ENCODE data around the gene SLC6A8. TPM values are rescaled to one million over a fixed set of nuclear protein-coding genes. Genes with fewer than 3 reads are reported as not detected.

SLC6A8 gene
- total RNA-seq, 1 donor from 2014 or later: 13.0 TPM

DNA sequence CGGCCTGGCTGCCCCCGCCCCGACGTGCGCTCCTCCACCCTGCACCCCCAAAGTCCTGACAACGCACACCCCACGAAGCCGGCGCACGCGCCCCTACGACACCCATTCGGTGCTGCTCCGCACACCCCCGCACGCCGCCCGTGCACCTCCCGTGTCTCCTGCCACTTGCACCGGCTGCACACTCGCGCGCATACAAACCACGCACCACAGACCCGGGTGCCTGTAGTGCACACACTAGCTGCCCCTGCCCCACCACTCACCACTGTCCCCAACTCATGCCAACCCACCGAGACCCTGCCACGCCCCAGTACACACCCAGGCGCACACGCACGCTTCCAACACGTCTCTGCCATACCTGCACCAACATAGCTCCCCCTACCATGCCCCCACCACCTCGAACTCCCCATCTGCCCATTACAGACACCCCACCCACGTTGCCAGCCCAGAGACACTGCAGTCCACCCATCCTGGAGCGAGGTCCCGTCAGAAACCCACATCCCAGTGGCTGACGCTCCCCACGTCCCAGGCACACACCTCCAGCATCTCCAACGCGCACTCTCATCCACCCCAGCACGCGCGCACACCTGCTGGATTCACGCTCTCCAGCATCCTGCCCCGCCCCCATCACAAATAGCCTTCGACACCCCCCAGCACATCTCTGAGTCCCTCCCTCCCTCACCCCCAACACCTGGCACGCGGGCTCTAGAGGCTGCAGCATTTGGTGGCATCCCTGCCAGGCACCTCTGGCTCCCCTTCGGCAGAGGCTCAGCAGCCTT, 44.9 kb upstream of the SLC6A8 start:
- Histone ChIP-seq H3K9ac (ENCODE audit: low read depth in 1 of 3, low read length in 3 of 3) (no peak overlapping the region), H3K9me3 (ENCODE audit: control insufficient read depth in 3 of 3, low read length in 3 of 3) (no peaks in the 10 kb centered on the region), H3K36me3 (ENCODE audit: control insufficient read depth in 3 of 3, insufficient read depth in 3 of 3, low read length in 3 of 3) (no peaks in the 10 kb centered on the region), H3K27me3 (ENCODE audit: control insufficient read depth in 3 of 3, insufficient read depth in 3 of 3, low read length in 3 of 3) (peaks cover 39 to 57% (median 48%) of the 10 kb centered on the region in 3 donors), H3K4me3 (ENCODE audit: low read length in 3 of 3) (no peak overlapping the region), H3K4me1 (ENCODE audit: control insufficient read depth in 3 of 3, insufficient read depth in 3 of 3, low read length in 3 of 3) (peaks cover 0 to 11% (median 5%) of the 10 kb centered on the region in 3 donors), H3K27ac (ENCODE audit: low read depth, low read length) (no peak overlapping the region)

DNA sequence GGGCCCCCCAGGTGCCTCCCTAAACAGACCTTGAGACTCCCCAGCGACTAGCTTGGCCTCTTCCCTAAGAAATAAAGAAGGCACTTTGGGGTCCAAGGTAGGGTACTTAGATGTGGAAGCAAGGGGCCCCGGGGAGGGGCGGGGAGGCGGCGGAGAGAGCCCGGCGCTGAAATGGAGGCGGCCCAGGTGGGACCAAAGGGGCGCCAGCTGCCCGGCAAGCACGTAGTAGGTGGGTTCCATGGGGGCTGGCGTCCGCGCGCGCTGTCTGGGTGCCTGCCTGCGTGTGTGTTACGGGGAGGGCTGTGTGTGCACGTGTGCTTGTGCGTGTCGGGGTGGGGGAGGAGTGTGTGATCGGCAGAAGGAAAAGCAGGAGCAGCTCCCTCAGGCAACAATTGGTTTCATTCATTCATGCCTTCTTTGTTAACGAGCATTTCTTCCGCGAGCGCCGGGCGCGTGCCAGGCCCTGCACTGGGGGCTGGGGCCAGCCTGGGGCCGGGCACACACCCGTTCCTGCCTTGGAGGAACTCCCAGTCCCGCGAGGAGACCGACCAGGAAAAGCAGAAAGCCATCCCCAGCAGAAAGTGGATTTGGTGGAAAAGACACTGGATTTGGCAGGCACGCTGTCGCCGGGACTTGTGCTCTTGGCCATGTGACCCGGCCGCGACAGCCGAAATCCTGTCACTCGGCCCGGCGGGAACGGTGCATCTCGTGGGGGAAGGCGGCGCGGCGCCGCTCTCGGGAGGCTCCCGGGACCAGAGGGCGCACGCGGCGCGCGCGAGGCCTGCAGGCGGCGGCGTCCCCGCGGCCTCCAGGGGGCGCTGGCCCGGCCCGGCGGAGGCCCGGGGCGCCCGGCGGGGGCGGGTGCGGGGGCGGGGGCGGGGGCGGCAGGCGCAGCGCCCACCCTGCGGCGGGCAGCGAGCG, 44.0 kb upstream of the SLC6A8 start:
- H3K36me3 ChIP-seq (ENCODE audit: control insufficient read depth in 3 of 3, insufficient read depth in 3 of 3, low read length in 3 of 3): no peaks in the 10 kb centered on the region
- peak overlapping the region in 1 of 3 donors; percentile 25 for H3K9ac ChIP-seq (ENCODE audit: low read depth in 1 of 3, low read length in 3 of 3)
- H3K9me3 ChIP-seq (ENCODE audit: control insufficient read depth in 3 of 3, low read length in 3 of 3): no peaks in the 10 kb centered on the region
- peak overlapping the region in 1 of 3 donors; percentile 32 for H3K4me3 ChIP-seq (ENCODE audit: low read length in 3 of 3)
- H3K27ac ChIP-seq (ENCODE audit: low read depth, low read length): no peak overlapping the region
- peaks cover 0 to 11% (median 5%) of the 10 kb centered on the region in 3 donors for H3K4me1 ChIP-seq (ENCODE audit: control insufficient read depth in 3 of 3, insufficient read depth in 3 of 3, low read length in 3 of 3)
- peaks cover 47 to 64% (median 56%) of the 10 kb centered on the region in 3 donors for H3K27me3 ChIP-seq (ENCODE audit: control insufficient read depth in 3 of 3, insufficient read depth in 3 of 3, low read length in 3 of 3)

GRCh38 chrX:153644356-153645125, 43.2 kb upstream of the SLC6A8 start:
- H3K9me3 ChIP-seq (ENCODE audit: control insufficient read depth in 3 of 3, low read length in 3 of 3): no peaks in the 10 kb centered on the region
- peaks cover 0 to 11% (median 5%) of the 10 kb centered on the region in 3 donors for H3K4me1 ChIP-seq (ENCODE audit: control insufficient read depth in 3 of 3, insufficient read depth in 3 of 3, low read length in 3 of 3)
- peaks cover 51 to 69% (median 59%) of the 10 kb centered on the region in 3 donors for H3K27me3 ChIP-seq (ENCODE audit: control insufficient read depth in 3 of 3, insufficient read depth in 3 of 3, low read length in 3 of 3)
- H3K4me3 ChIP-seq (ENCODE audit: low read length in 3 of 3): no peak overlapping the region
- H3K9ac ChIP-seq (ENCODE audit: low read depth in 1 of 3, low read length in 3 of 3): no peak overlapping the region
- no peak overlapping the region for H3K27ac ChIP-seq (ENCODE audit: low read depth, low read length)
- no peaks in the 10 kb centered on the region for H3K36me3 ChIP-seq (ENCODE audit: control insufficient read depth in 3 of 3, insufficient read depth in 3 of 3, low read length in 3 of 3)

GRCh38 chrX:153645151-153645550, 42.6 kb upstream of the SLC6A8 start:
- Histone ChIP-seq H3K27me3 (ENCODE audit: control insufficient read depth in 3 of 3, insufficient read depth in 3 of 3, low read length in 3 of 3) (peaks cover 51 to 68% (median 59%) of the 10 kb centered on the region in 3 donors), H3K9ac (ENCODE audit: low read depth in 1 of 3, low read length in 3 of 3) (no peak overlapping the region), H3K4me3 (ENCODE audit: low read length in 3 of 3) (no peak overlapping the region), H3K27ac (ENCODE audit: low read depth, low read length) (no peak overlapping the region), H3K36me3 (ENCODE audit: control insufficient read depth in 3 of 3, insufficient read depth in 3 of 3, low read length in 3 of 3) (no peaks in the 10 kb centered on the region), H3K9me3 (ENCODE audit: control insufficient read depth in 3 of 3, low read length in 3 of 3) (no peaks in the 10 kb centered on the region), H3K4me1 (ENCODE audit: control insufficient read depth in 3 of 3, insufficient read depth in 3 of 3, low read length in 3 of 3) (peaks cover 0 to 11% (median 5%) of the 10 kb centered on the region in 3 donors)

DNA sequence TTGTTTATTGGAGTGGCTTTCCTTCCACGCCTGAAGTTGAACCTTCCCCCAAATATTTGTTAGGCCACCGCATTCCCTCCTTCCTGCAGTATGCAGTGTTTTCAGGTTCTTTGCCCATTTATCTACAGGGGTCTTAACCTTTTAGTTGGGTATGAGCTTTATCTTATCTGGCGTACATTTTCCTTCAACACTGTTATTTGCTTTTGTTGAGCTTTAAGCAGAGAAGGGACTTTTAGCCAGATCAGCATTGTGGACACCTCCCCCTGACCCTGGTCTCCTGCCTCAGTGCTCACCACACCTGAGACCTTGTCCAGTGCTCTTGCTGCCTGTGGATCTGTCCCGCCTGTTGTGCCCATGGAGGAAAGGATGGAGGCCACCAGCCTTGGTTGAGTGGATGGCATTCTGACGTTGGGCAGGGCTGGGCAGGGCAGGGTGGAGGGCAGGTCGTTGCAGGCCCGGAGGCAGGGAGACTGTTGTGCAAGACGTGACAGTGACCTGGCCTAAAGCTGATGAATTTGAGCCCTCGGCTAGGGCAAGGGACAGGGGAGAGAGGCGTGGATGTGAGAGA, 41.7 kb upstream of the SLC6A8 start:
- no peaks in the 10 kb centered on the region for H3K9me3 ChIP-seq (ENCODE audit: control insufficient read depth in 3 of 3, low read length in 3 of 3)
- H3K4me3 ChIP-seq (ENCODE audit: low read length in 3 of 3): no peak overlapping the region
- H3K36me3 ChIP-seq (ENCODE audit: control insufficient read depth in 3 of 3, insufficient read depth in 3 of 3, low read length in 3 of 3): no peaks in the 10 kb centered on the region
- peaks cover 0 to 11% (median 5%) of the 10 kb centered on the region in 3 donors for H3K4me1 ChIP-seq (ENCODE audit: control insufficient read depth in 3 of 3, insufficient read depth in 3 of 3, low read length in 3 of 3)
- no peak overlapping the region for H3K27ac ChIP-seq (ENCODE audit: low read depth, low read length)
- peaks cover 51 to 61% (median 57%) of the 10 kb centered on the region in 3 donors for H3K27me3 ChIP-seq (ENCODE audit: control insufficient read depth in 3 of 3, insufficient read depth in 3 of 3, low read length in 3 of 3)
- no peak overlapping the region for H3K9ac ChIP-seq (ENCODE audit: low read depth in 1 of 3, low read length in 3 of 3)

DNA sequence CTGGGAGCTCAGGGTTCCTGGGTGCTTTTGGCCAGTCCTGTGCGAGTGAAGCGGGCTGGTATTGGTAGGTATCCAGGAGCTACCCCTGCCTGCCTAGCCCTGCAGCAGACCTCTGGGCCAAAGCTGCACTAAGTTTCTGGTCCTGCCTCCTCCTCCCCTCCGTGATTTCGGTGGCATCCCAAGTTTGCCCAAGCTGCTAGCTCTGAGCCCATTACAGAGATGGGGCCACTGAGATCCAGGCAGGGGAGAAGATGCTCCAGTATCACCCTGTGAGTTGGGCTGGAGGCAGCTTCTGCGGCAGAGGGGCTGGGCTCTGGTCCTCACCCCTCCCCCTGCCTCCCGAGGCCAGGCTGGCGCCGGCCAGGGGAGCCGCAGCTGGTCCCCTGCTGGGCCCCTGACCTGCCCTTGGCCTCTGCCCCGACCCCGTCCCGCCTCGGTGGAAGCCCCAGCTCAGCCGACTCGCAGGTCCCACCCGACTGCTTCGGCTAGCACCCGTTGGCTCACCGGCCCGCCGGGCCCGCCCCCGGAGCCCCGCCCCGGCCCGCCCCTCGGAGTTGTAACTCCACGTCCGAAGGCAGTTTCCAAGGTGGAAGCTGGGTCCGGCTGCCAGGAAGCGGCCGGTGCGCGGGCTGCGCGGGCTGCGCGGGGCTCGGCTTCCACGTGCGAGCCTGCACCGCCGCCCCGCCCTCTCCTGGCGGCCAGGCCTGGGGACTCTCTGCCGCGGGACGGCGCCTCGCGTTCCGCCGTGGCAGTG, 40.9 kb upstream of the SLC6A8 start, which contains the start of gene DUSP9:
DUSP9 (plus strand) TSS at position 584 of the 754 bp plus-strand sequence. CDS start 751 bp downstream, outside the sequence.
- peaks cover 45 to 53% (median 49%) of the 10 kb centered on the region in 3 donors for H3K27me3 ChIP-seq (ENCODE audit: control insufficient read depth in 3 of 3, insufficient read depth in 3 of 3, low read length in 3 of 3)
- H3K9me3 ChIP-seq (ENCODE audit: control insufficient read depth in 3 of 3, low read length in 3 of 3): no peaks in the 10 kb centered on the region
- H3K9ac ChIP-seq (ENCODE audit: low read depth in 1 of 3, low read length in 3 of 3): no peak within 1 kb of the TSS
- H3K27ac ChIP-seq (ENCODE audit: low read depth, low read length): no peak within 1 kb of the TSS
- H3K36me3 ChIP-seq (ENCODE audit: control insufficient read depth in 3 of 3, insufficient read depth in 3 of 3, low read length in 3 of 3): no peaks in the 10 kb centered on the region
- no peak within 1 kb of the TSS for H3K4me3 ChIP-seq (ENCODE audit: low read length in 3 of 3)
- peaks cover 0 to 11% (median 5%) of the 10 kb centered on the region in 3 donors for H3K4me1 ChIP-seq (ENCODE audit: control insufficient read depth in 3 of 3, insufficient read depth in 3 of 3, low read length in 3 of 3)

- Histone ChIP-seq H3K27me3 (ENCODE audit: control insufficient read depth in 3 of 3, insufficient read depth in 3 of 3, low read length in 3 of 3) (peaks cover 42 to 50% (median 45%) of the 10 kb centered on the region in 3 donors), H3K9ac (ENCODE audit: low read depth in 1 of 3, low read length in 3 of 3) (no peak overlapping the region), H3K4me3 (ENCODE audit: low read length in 3 of 3) (no peak overlapping the region)
These were observed 40.0 kb upstream of the SLC6A8 start for GRCh38 chrX:153647461-153648357.

More at GRCh38 chrX:153647461-153648357, 40.0 kb upstream of the SLC6A8 start:
- Histone ChIP-seq H3K4me1 (ENCODE audit: control insufficient read depth in 3 of 3, insufficient read depth in 3 of 3, low read length in 3 of 3) (peaks cover 0 to 10% (median 5%) of the 10 kb centered on the region in 3 donors), H3K36me3 (ENCODE audit: control insufficient read depth in 3 of 3, insufficient read depth in 3 of 3, low read length in 3 of 3) (no peaks in the 10 kb centered on the region), H3K9me3 (ENCODE audit: control insufficient read depth in 3 of 3, low read length in 3 of 3) (no peaks in the 10 kb centered on the region), H3K27ac (ENCODE audit: low read depth, low read length) (no peak overlapping the region)

Measured in skeletal muscle tissue (tissue), 4 donors.